Uterus (tissue), 4 donors: Measurements from ENCODE around the gene FMNL3. TPM values are rescaled to one million over a fixed set of nuclear protein-coding genes. Genes with fewer than 3 reads are reported as not detected.

Experiments
- DNase-seq, 2 donors: peaks; one replicate each; pipeline ENCODE4 v3.0.0-alpha.2; 2019 to 2020
- H3K27ac ChIP-seq, 2 donors: fragments of 200-600 bp; sonication (generic); 1 replicate in 1 of 2; 2 replicates in 1 of 2; pipeline ENCODE4 v1.5.1; 2016 to 2018
- H3K27me3 ChIP-seq, 2 donors: fragments of 200-600 bp; sonication (generic); one replicate each; pipeline ENCODE4 v1.5.1; 2018 to 2019; ENCODE audit warnings: control low read depth in 1 of 2
- H3K36me3 ChIP-seq, 2 donors: fragments of 200-600 bp; sonication (generic); one replicate each; pipeline ENCODE4 v1.5.1; 2019; ENCODE audit warnings: control low read depth in 1 of 2
- H3K4me1 ChIP-seq, 2 donors: fragments of 200-600 bp; sonication (generic); one replicate each; pipeline ENCODE4 v1.5.1; 2018 to 2019; ENCODE audit warnings: control low read depth in 1 of 2
- H3K4me3 ChIP-seq, 2 donors: fragments of 200-600 bp; sonication (generic); 1 replicate in 1 of 2; 2 replicates in 1 of 2; pipeline ENCODE4 v1.5.1; 2018 to 2019; ENCODE audit warnings: mild to moderate bottlenecking in 1 of 2
- H3K9me3 ChIP-seq, 2 donors: fragments of 200-600 bp; sonication (generic); one replicate each; pipeline ENCODE4 v1.5.1; 2019; ENCODE audit warnings: control low read depth in 1 of 2
- POLR2A ChIP-seq, 2 donors: fragments of 450-650 bp; IDR thresholded peaks; one replicate each; pipeline ENCODE4 v1.6.1; 2016; ENCODE audit warnings: antibody characterized with exemption in 2 of 2, mild to moderate bottlenecking in 1 of 2, moderate library complexity in 1 of 2
- intact Hi-C: fragments of 100-400 bp; cut with DNase I; formaldehyde crosslinking; loops from one replicate; pipeline ENCODE4 v1.15.1; 2023; ENCODE audit warnings: low total_unique reads
- small RNA-seq: library from RNA; depleted of rRNA; stranded (forward); fragments of <200 nt; gene quantifications from one replicate; pipeline ENCODE3, GENCODE V24; 2016
- total RNA-seq, 4 donors: library from RNA; depleted of rRNA in 3 of 4; stranded (reverse); fragments of >200 nt in 3 of 4; gene quantifications; one replicate each; pipeline versions ENCODE4 v1.1.0 to v1.2.4, GENCODE V29; 2014 to 2023
- TF ChIP-seq, protein P1 (sequence below), 4 experiments: fragments of 200-600 bp in 2 of 4; fragments of 450-650 bp in 2 of 4; sonication (generic) in 2 of 4; IDR thresholded peaks; one replicate each; pipeline ENCODE4 v1.5.1; 2016 to 2019; ENCODE audit warnings: antibody characterized with exemption in 4 of 4, mild to moderate bottlenecking in 2 of 4, moderate library complexity in 1 of 4
- donor health status: DM: yes; HTN: yes; CAD: no.

Gene FMNL3
- total RNA-seq, 4 donors from 2014 or later, result 3.3 to 45.7 (median 20.4) TPM

GRCh38 chr12:49588281-49588680 lies 118.9 kb downstream of the FMNL3 start:
- no peaks in the 10 kb centered on the region for H3K36me3 ChIP-seq
- no peaks in the 10 kb centered on the region for H3K9me3 ChIP-seq
- H3K4me1 ChIP-seq, result no peaks in the 10 kb centered on the region
- TF ChIP-seq POLR2A (IDR thresholded peaks at IDR 0.05), result no peak
- TF ChIP-seq, protein P1, sequence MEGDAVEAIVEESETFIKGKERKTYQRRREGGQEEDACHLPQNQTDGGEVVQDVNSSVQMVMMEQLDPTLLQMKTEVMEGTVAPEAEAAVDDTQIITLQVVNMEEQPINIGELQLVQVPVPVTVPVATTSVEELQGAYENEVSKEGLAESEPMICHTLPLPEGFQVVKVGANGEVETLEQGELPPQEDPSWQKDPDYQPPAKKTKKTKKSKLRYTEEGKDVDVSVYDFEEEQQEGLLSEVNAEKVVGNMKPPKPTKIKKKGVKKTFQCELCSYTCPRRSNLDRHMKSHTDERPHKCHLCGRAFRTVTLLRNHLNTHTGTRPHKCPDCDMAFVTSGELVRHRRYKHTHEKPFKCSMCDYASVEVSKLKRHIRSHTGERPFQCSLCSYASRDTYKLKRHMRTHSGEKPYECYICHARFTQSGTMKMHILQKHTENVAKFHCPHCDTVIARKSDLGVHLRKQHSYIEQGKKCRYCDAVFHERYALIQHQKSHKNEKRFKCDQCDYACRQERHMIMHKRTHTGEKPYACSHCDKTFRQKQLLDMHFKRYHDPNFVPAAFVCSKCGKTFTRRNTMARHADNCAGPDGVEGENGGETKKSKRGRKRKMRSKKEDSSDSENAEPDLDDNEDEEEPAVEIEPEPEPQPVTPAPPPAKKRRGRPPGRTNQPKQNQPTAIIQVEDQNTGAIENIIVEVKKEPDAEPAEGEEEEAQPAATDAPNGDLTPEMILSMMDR (IDR thresholded peaks at IDR 0.05), result no peak
- H3K27me3 ChIP-seq, result no peaks in the 10 kb centered on the region
- no peak overlapping the region for H3K27ac ChIP-seq
- intact Hi-C loops, result no loop called here
- no peak overlapping the region for H3K4me3 ChIP-seq
- no peak for DNase-seq

DNA sequence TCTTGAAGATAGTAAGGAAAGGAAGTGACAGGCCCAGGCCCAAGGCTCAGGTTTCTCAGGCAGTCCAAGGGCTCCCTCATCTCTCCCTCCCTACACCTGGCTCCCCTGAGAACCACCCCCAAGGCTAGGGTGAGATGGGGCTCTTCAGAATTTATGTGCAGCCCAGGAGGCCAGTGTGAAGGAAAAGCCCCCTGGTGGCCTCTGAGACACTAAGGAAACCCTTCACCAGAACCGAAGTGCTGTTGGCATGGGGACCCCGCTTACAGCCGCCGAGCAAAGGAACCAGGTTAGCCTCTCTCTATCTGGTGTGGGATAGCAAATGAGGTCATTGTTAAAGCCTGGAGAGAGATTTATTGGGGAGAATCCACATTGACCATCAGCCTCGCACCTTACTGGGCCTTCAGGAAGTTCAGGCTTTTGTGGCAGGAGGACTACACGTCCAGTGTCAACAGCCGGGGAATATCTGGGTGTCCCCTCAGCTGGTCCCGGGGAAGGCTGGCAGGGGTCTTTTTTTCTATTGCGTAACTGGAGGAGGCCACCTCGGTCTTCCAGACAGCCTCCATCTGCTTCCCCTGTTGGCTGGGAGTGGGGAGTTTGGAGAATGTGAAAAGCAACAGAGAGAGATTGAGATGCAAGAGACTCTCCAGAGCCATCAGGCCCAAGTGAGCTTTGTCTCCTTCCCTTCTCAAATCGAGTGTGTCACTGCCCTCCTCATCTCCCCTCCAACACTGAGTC lies 119.9 kb downstream of the FMNL3 start:
- no peak for TF ChIP-seq POLR2A (IDR thresholded peaks at IDR 0.05)
- TF ChIP-seq, protein P1 (IDR thresholded peaks at IDR 0.05), result no peak
- Histone ChIP-seq H3K27me3 (no peaks in the 10 kb centered on the region), H3K36me3 (no peaks in the 10 kb centered on the region), H3K9me3 (no peaks in the 10 kb centered on the region), H3K27ac (no peak overlapping the region), H3K4me1 (no peaks in the 10 kb centered on the region), H3K4me3 (no peak overlapping the region)
- no peak for DNase-seq
- intact Hi-C loops, result no loop called here

Small RNA genes lying within 50 kb of the gene (small RNA-seq; reads per million reads assigned to genes)
- not detected for gene AC020612.2
- gene HIGD1AP9, result not detected
- gene POLR2KP1, result not detected
- gene RNU6-834P, result not detected

Other genes starting within 250 kb of the FMNL3 start
- 1 to 10 TPM in 1 of 4 donors, under 1 TPM in 2, not detected in 1; under 0.01 to 1.7 (median 0.43) TPM for gene KCNH3, start 168.4 kb downstream of the FMNL3 start, total RNA-seq
- gene MCRS1, start 139.3 kb downstream of the FMNL3 start, total RNA-seq, result 10 to 100 TPM; 20.0 to 81.2 (median 50.4) TPM
- under 1 TPM in 3 of 4 donors, not detected in 1; 0.21 to 0.77 (median 0.30) TPM for gene FAM186B, start 101.8 kb downstream of the FMNL3 start, total RNA-seq
- 10 to 100 TPM; 17.4 to 72.9 (median 25.4) TPM for gene PRPF40B, start 83.8 kb downstream of the FMNL3 start, total RNA-seq
- 100 to 1,000 TPM; 201 to 298 (median 263) TPM for gene TMBIM6, start 34.2 kb upstream of the FMNL3 start, total RNA-seq
- gene NCKAP5L, start 121.0 kb upstream of the FMNL3 start, total RNA-seq, result 10 to 100 TPM in 2 of 4 donors, 1 to 10 TPM in 2; 4.1 to 26.1 (median 11.5) TPM
- gene BCDIN3D, start 135.7 kb upstream of the FMNL3 start, total RNA-seq, result 1 to 10 TPM; 2.1 to 7.2 (median 2.7) TPM
- 10 to 100 TPM in 1 of 4 donors, 1 to 10 TPM in 3; 1.0 to 11.9 (median 5.5) TPM for gene FAIM2, start 196.5 kb upstream of the FMNL3 start, total RNA-seq
- not detected for gene AQP2, start 243.3 kb upstream of the FMNL3 start, total RNA-seq